NCI-H774 (cell line): Measurements from ENCODE around the gene CXCR1.
"Not testable (repeated sequence)": the region's sequence is repeated elsewhere in the genome, so short reads cannot be mapped to it uniquely, and the experiment has no call there.

Experiments
- DNase-seq: peaks from one replicate; lab custom pipeline; 2025; lab: John Stamatoyannopoulos, UW

CXCR1 gene

GRCh38 chr2:218166791-218167190 lies at the start of gene CXCR1:
CXCR1 (minus strand) TSS chr2:218166962; CDS start chr2:218165211, 1,751 bp downstream.
- no peak for DNase-seq

GRCh38 chr2:218216336-218216673 lies 49.5 kb upstream of the CXCR1 start:
- no peak for DNase-seq

- no peak for DNase-seq
Observed at GRCh38 chr2:218214116-218214515, 47.4 kb upstream of the CXCR1 start.

- DNase-seq, result no peak
Observed at GRCh38 chr2:218209078-218209477, 42.3 kb upstream of the CXCR1 start.

GRCh38 chr2:218202266-218202665 lies 35.5 kb upstream of the CXCR1 start:
- no peak for DNase-seq

GRCh38 chr2:218196974-218197373 lies 30.2 kb upstream of the CXCR1 start:
- DNase-seq, result no peak

GRCh38 chr2:218194880-218195279 lies 28.1 kb upstream of the CXCR1 start:
- no peak for DNase-seq

- no peak for DNase-seq
Observed at GRCh38 chr2:218193701-218194100, 26.9 kb upstream of the CXCR1 start.

- DNase-seq, result no peak
Observed at GRCh38 chr2:218192902-218193430, 26.2 kb upstream of the CXCR1 start.

- DNase-seq, result no peak
Observed at GRCh38 chr2:218188528-218188927, 21.8 kb upstream of the CXCR1 start.

- DNase-seq, result no peak
Observed at GRCh38 chr2:218187296-218188015, 20.7 kb upstream of the CXCR1 start.

GRCh38 chr2:218186876-218187275 lies 20.1 kb upstream of the CXCR1 start:
- no peak for DNase-seq

- peak; percentile 29 for DNase-seq
Observed at GRCh38 chr2:218186355-218186766, 19.6 kb upstream of the CXCR1 start.

- no peak for DNase-seq
Observed at GRCh38 chr2:218184331-218184730, 17.6 kb upstream of the CXCR1 start.

GRCh38 chr2:218180467-218181114 lies 13.8 kb upstream of the CXCR1 start:
- no peak for DNase-seq

- no peak for DNase-seq
Observed at GRCh38 chr2:218179782-218180181, 13.0 kb upstream of the CXCR1 start.

- no peak for DNase-seq
Observed at GRCh38 chr2:218172845-218173244, 6.1 kb upstream of the CXCR1 start.

- not testable (repeated sequence) for DNase-seq
Observed at GRCh38 chr2:218171744-218172143, 5.0 kb upstream of the CXCR1 start.

GRCh38 chr2:218169757-218170546 lies 3.2 kb upstream of the CXCR1 start:
- DNase-seq, result no peak

GRCh38 chr2:218168635-218169462 lies 2.1 kb upstream of the CXCR1 start:
- no peak for DNase-seq

- no peak for DNase-seq
Observed at GRCh38 chr2:218168016-218168415, 1.3 kb upstream of the CXCR1 start.

- no peak for DNase-seq
Observed at GRCh38 chr2:218162814-218163213, 3.9 kb downstream of the CXCR1 start.
